ENCODE data around the gene ZNHIT1. TPM values are rescaled to one million over a fixed set of nuclear protein-coding genes. Genes with fewer than 3 reads are reported as not detected.

ZNHIT1 gene
- total RNA-seq, 1 donor from 2014 or later, result 53.3 TPM

DNA sequence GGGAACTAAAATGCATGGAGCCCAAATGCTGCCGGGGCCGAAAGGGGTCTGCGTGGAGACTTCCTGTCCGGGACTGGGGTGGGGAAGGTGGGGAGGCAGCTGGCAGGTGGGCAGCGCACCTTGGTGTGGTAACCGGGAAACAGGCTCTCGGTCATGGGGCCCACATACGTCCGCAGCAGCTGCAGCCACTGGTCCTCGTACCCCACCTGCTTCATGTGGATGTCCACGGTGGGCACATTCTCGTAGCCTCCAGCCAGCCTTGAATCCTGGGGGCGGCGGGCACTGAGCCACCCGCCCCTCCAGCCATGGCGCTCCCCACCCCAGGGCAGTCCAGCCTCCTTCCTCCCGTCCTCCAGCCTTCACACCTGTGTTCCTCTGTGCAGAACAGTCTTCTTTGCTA is 10.5 kb upstream of the ZNHIT1 start:
- Mint-ChIP-seq H3K27ac (ENCODE audit: unreplicated experiment) (no peak overlapping the region), H3K36me3 (ENCODE audit: low read depth) (no peaks in the 10 kb centered on the region), H3K4me3 (no peak overlapping the region), H3K27me3 (ENCODE audit: low read depth) (peaks cover 23% of the 10 kb centered on the region), H3K4me1 (no peaks in the 10 kb centered on the region), H3K9me3 (no peaks in the 10 kb centered on the region)
- DNase-seq (ENCODE audit: low read depth, low spot score), result no peak
- TF ChIP-seq, protein P1, sequence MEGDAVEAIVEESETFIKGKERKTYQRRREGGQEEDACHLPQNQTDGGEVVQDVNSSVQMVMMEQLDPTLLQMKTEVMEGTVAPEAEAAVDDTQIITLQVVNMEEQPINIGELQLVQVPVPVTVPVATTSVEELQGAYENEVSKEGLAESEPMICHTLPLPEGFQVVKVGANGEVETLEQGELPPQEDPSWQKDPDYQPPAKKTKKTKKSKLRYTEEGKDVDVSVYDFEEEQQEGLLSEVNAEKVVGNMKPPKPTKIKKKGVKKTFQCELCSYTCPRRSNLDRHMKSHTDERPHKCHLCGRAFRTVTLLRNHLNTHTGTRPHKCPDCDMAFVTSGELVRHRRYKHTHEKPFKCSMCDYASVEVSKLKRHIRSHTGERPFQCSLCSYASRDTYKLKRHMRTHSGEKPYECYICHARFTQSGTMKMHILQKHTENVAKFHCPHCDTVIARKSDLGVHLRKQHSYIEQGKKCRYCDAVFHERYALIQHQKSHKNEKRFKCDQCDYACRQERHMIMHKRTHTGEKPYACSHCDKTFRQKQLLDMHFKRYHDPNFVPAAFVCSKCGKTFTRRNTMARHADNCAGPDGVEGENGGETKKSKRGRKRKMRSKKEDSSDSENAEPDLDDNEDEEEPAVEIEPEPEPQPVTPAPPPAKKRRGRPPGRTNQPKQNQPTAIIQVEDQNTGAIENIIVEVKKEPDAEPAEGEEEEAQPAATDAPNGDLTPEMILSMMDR (conservative IDR thresholded peaks at IDR 0.05), result no peak

DNA sequence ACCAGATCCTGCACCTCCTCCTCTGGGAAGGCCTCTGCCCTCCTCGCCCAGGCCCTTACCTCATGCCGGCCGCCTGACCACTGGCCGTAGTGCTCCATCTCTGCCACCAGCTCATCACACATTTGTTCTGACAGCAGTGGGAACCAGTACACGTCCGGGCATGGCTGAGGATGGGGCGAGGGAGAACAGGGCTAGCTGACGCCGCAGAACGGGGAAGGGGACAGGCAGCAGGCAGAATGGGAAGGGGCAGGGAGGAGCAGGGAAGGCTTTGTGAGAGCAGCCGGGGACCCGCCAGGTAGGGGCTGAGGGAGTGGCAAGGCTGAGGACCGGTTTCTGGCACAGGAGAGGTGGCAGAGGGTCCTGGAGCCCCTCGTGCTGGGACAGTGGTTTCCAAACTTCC is 9.2 kb upstream of the ZNHIT1 start:
- Mint-ChIP-seq H3K27me3 (ENCODE audit: low read depth) (peaks cover 10% of the 10 kb centered on the region), H3K36me3 (ENCODE audit: low read depth) (no peaks in the 10 kb centered on the region), H3K27ac (ENCODE audit: unreplicated experiment) (peak overlapping the region; percentile 50), H3K4me1 (no peaks in the 10 kb centered on the region), H3K9me3 (no peaks in the 10 kb centered on the region), H3K4me3 (no peak overlapping the region)
- no peak for DNase-seq (ENCODE audit: low read depth, low spot score)
- TF ChIP-seq, protein P1 (conservative IDR thresholded peaks at IDR 0.05), result no peak

DNA sequence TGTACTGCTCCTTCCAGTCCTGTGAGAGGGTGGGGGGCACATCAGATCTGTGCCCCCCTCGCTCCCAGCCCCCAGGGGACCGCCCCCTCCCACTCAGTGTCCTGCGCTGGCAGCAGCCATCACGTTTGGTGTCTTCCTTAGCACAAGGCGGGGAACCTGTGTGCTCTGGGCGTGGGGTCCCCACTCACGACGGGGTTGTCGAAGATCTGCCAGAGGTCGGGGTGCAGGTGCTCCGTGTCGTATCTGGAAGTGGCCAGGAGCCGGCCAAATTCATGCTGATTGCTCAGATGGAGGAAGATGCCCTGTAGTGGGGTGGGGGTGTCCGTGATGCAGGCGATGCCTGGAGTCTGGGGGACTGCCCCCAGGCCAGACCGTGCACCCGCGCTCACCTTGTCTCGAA is 7.8 kb upstream of the ZNHIT1 start:
- Mint-ChIP-seq H3K9me3 (no peaks in the 10 kb centered on the region), H3K4me1 (no peaks in the 10 kb centered on the region), H3K36me3 (ENCODE audit: low read depth) (no peaks in the 10 kb centered on the region), H3K27ac (ENCODE audit: unreplicated experiment) (no peak overlapping the region), H3K27me3 (ENCODE audit: low read depth) (peaks cover 2% of the 10 kb centered on the region), H3K4me3 (no peak overlapping the region)
- no peak for DNase-seq (ENCODE audit: low read depth, low spot score)
- TF ChIP-seq, protein P1 (conservative IDR thresholded peaks at IDR 0.05), result no peak

DNA sequence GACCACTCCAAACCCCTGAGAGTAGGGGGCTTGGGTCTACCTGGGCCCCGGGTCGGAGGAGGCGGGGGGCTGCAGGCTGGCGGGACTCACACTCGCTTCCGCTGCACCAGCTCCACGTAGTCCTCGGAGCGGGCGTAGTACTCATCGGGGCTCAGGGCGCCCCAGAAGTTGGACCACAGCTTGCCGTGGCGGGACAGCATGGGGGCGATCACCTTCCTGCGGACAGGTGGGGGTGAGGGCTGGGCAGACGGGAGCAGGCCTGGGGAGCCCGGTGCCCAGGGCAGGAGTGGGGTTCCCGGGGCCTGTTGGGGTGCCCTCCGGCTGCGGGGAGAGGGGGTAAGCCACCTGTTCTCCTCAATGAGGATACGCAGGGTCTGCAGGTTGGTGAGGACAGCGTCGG is 6.5 kb upstream of the ZNHIT1 start:
- no peak for DNase-seq (ENCODE audit: low read depth, low spot score)
- TF ChIP-seq, protein P1 (conservative IDR thresholded peaks at IDR 0.05), result no peak
- Mint-ChIP-seq H3K9me3 (no peaks in the 10 kb centered on the region), H3K36me3 (ENCODE audit: low read depth) (no peaks in the 10 kb centered on the region), H3K27ac (ENCODE audit: unreplicated experiment) (no peak overlapping the region), H3K27me3 (ENCODE audit: low read depth) (no peaks in the 10 kb centered on the region), H3K4me3 (no peak overlapping the region), H3K4me1 (peaks cover 6% of the 10 kb centered on the region)

DNA sequence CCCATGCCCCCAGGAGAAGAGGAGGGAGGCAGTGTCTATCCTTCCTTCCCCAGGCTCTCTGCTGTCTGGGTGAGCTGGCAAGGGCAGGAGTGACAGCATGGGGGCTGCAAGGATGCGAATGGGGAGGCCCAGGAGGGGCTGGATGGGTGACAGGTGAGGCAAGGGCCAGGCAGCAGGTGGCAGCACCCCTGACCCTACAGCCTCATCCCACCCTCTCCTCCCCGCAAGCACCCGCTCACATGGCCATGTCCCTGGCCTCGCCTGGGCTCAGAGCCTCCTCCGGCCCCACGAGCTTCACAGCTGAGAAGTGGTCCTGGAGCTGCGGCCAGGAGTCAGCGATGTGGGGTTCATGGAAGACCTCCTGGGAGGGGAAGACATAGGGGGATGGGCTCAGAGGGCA is 6.0 kb upstream of the ZNHIT1 start:
- no peak for DNase-seq (ENCODE audit: low read depth, low spot score)
- Mint-ChIP-seq H3K4me1 (peaks cover 10% of the 10 kb centered on the region), H3K36me3 (ENCODE audit: low read depth) (no peaks in the 10 kb centered on the region), H3K27me3 (ENCODE audit: low read depth) (no peaks in the 10 kb centered on the region), H3K4me3 (no peak overlapping the region), H3K9me3 (no peaks in the 10 kb centered on the region), H3K27ac (ENCODE audit: unreplicated experiment) (no peak overlapping the region)
- TF ChIP-seq, protein P1 (conservative IDR thresholded peaks at IDR 0.05), result no peak
